ENCODE data around the gene FSTL4. TPM values are rescaled to one million over a fixed set of nuclear protein-coding genes. Genes with fewer than 3 reads are reported as not detected.

Gene FSTL4
- total RNA-seq, 4 donors from 2014 or later, result 0.33 to 0.78 (median 0.34) TPM; not detected in 1

- H3K27ac ChIP-seq (replicated peaks in 1 of 4), result no peak overlapping the region
- intact Hi-C loops (cut with DNase I), result no loop called here
- TF ChIP-seq POLR2AphosphoS5 (IDR thresholded peaks at IDR 0.05) (no peak), POLR2A (IDR thresholded peaks at IDR 0.05; ENCODE audit: low read depth) (no peak)
- no peaks in the 10 kb centered on the region for H3K4me1 ChIP-seq
- no peaks in the 10 kb centered on the region for H3K27me3 ChIP-seq
- no peaks in the 10 kb centered on the region for H3K36me3 ChIP-seq
- peak; percentile 70 for DNase-seq (ENCODE audit: extremely low spot score)
- H3K9me3 ChIP-seq, result no peaks in the 10 kb centered on the region
- 89% methylated on average over 6 of the region's 6 CpGs for WGBS
- H3K4me3 ChIP-seq, result no peak overlapping the region
These were observed 183.3 kb downstream of the FSTL4 start for GRCh38 chr5:133429046-133429445.

GRCh38 chr5:133428072-133428660 lies 184.2 kb downstream of the FSTL4 start:
- DNase-seq (ENCODE audit: extremely low spot score), result peak; percentile 90
- peaks cover 0 to 5% (median 0%) of the 10 kb centered on the region in 4 donors for H3K4me1 ChIP-seq
- H3K36me3 ChIP-seq, result no peaks in the 10 kb centered on the region
- no peaks in the 10 kb centered on the region for H3K27me3 ChIP-seq
- no peak overlapping the region for H3K4me3 ChIP-seq
- no peaks in the 10 kb centered on the region for H3K9me3 ChIP-seq
- no peak overlapping the region for H3K27ac ChIP-seq (replicated peaks in 1 of 4)
- 83% methylated on average over 4 of the region's 4 CpGs for WGBS
- TF ChIP-seq EP300 (IDR thresholded peaks at IDR 0.05), result no peak
- intact Hi-C loops (cut with DNase I), result no loop called here

- H3K9me3 ChIP-seq, result no peaks in the 10 kb centered on the region
- DNase-seq (ENCODE audit: extremely low spot score), result peak; percentile 89
- no peaks in the 10 kb centered on the region for H3K27me3 ChIP-seq
- TF ChIP-seq POLR2A (IDR thresholded peaks at IDR 0.05; ENCODE audit: low read depth) (no peak), CTCF (IDR thresholded peaks at IDR 0.05) (no peak), EP300 (IDR thresholded peaks at IDR 0.05) (no peak), POLR2AphosphoS5 (IDR thresholded peaks at IDR 0.05) (no peak)
- peaks cover 0 to 5% (median 0%) of the 10 kb centered on the region in 4 donors for H3K4me1 ChIP-seq
- H3K27ac ChIP-seq (replicated peaks in 1 of 4), result no peak overlapping the region
- no peaks in the 10 kb centered on the region for H3K36me3 ChIP-seq
- no peak overlapping the region for H3K4me3 ChIP-seq
- WGBS, result 90% methylated on average over 10 of the region's 11 CpGs
- intact Hi-C loops (cut with DNase I), result no loop called here
These were observed 185.1 kb downstream of the FSTL4 start for GRCh38 chr5:133427121-133427777.

GRCh38 chr5:133426264-133426663 lies 186.1 kb downstream of the FSTL4 start:
- 90% methylated on average over 8 of the region's 9 CpGs for WGBS
- H3K4me1 ChIP-seq, result peaks cover 0 to 5% (median 0%) of the 10 kb centered on the region in 4 donors
- H3K4me3 ChIP-seq, result no peak overlapping the region
- DNase-seq (ENCODE audit: extremely low spot score), result peak; percentile 74
- H3K27ac ChIP-seq (replicated peaks in 1 of 4), result no peak overlapping the region
- intact Hi-C loops (cut with DNase I), result no loop called here
- peaks cover 0 to 3% (median 0%) of the 10 kb centered on the region in 4 donors for H3K27me3 ChIP-seq
- no peak for TF ChIP-seq POLR2AphosphoS5 (IDR thresholded peaks at IDR 0.05)
- TF ChIP-seq EP300 (IDR thresholded peaks at IDR 0.05), result no peak
- no peak for TF ChIP-seq CTCF (IDR thresholded peaks at IDR 0.05)
- TF ChIP-seq POLR2A (IDR thresholded peaks at IDR 0.05; ENCODE audit: low read depth), result no peak
- no peaks in the 10 kb centered on the region for H3K9me3 ChIP-seq
- H3K36me3 ChIP-seq, result no peaks in the 10 kb centered on the region

- H3K9me3 ChIP-seq, result no peaks in the 10 kb centered on the region
- H3K27ac ChIP-seq (replicated peaks in 1 of 4), result no peak overlapping the region
- H3K27me3 ChIP-seq, result peaks cover 0 to 6% (median 0%) of the 10 kb centered on the region in 4 donors
- H3K4me1 ChIP-seq, result peaks cover 0 to 5% (median 0%) of the 10 kb centered on the region in 4 donors
- intact Hi-C loops (cut with DNase I), result no loop called here
- no peaks in the 10 kb centered on the region for H3K36me3 ChIP-seq
- WGBS, result 92% methylated on average over 4 of the region's 4 CpGs
- DNase-seq (ENCODE audit: extremely low spot score), result peak; percentile 75
- H3K4me3 ChIP-seq, result no peak overlapping the region
- no peak for TF ChIP-seq CTCF (IDR thresholded peaks at IDR 0.05)
- TF ChIP-seq EP300 (IDR thresholded peaks at IDR 0.05), result no peak
- TF ChIP-seq POLR2A (IDR thresholded peaks at IDR 0.05; ENCODE audit: low read depth), result no peak
- TF ChIP-seq POLR2AphosphoS5 (IDR thresholded peaks at IDR 0.05), result no peak
These were observed 186.6 kb downstream of the FSTL4 start for GRCh38 chr5:133425764-133426163.
